ENCODE results near the gene AIFM2.

AIFM2 gene

GRCh38 chr10:70144372-70145110 lies 11.9 kb upstream of the AIFM2 start:
- ChIA-PET POLR2A (interaction anchor here (0.5 kb wide), 1 partner anchor 8 kb away, joined by 3 read pairs; no protein-coding TSS in a partner anchor), CTCF (interaction anchor here (1.3 to 6.7 kb wide), 15 partner anchors 8 to 357 kb away, joined by 3 to 60 read pairs (median 14); no protein-coding TSS in a partner anchor)
- no peak for DNase-seq (ENCODE audit: low read depth, low spot score)
- H3K4me3 ChIP-seq (ENCODE audit: low read depth, low read length): no peak overlapping the region
- TF ChIP-seq CTCF (IDR thresholded peaks at IDR 0.05; ENCODE audit: insufficient read depth, low read length, missing control alignments): no peak

- ChIA-PET POLR2A (interaction anchor here (0.5 kb wide), 1 partner anchor 1074 kb away, joined by 3 read pairs; no protein-coding TSS in a partner anchor), CTCF (interaction anchor here (2.7 to 5.9 kb wide), 2 partner anchors 12 to 26 kb away, joined by 7 to 25 read pairs; no protein-coding TSS in a partner anchor)
- TF ChIP-seq CTCF (IDR thresholded peaks at IDR 0.05; ENCODE audit: insufficient read depth, low read length, missing control alignments): no peak
- no peak for DNase-seq (ENCODE audit: low read depth, low spot score)
- H3K4me3 ChIP-seq (ENCODE audit: low read depth, low read length): no peak overlapping the region
Observed at GRCh38 chr10:70142555-70142954, 9.9 kb upstream of the AIFM2 start.

- ChIA-PET POLR2A (no interaction called here), CTCF (interaction anchor here (5.9 kb wide), 1 partner anchor 24 kb away, joined by 25 read pairs; no protein-coding TSS in a partner anchor)
- TF ChIP-seq CTCF (IDR thresholded peaks at IDR 0.05; ENCODE audit: insufficient read depth, low read length, missing control alignments): no peak
- H3K4me3 ChIP-seq (ENCODE audit: low read depth, low read length): no peak overlapping the region
- no peak for DNase-seq (ENCODE audit: low read depth, low spot score)
Observed at GRCh38 chr10:70140297-70140696, 7.7 kb upstream of the AIFM2 start.

GRCh38 chr10:70139997-70140250 lies 7.3 kb upstream of the AIFM2 start:
- POLR2A ChIA-PET: no interaction called here
- CTCF ChIA-PET: interaction anchor here (1.0 to 5.9 kb wide), 2 partner anchors 9 to 24 kb away, joined by 3 to 25 read pairs; no protein-coding TSS in a partner anchor
- TF ChIP-seq CTCF (IDR thresholded peaks at IDR 0.05; ENCODE audit: insufficient read depth, low read length, missing control alignments): no peak
- no peak overlapping the region for H3K4me3 ChIP-seq (ENCODE audit: low read depth, low read length)
- DNase-seq (ENCODE audit: low read depth, low spot score): no peak

- ChIA-PET POLR2A (no interaction called here), CTCF (interaction anchor here (1.0 to 5.9 kb wide), 3 partner anchors 9 to 23 kb away, joined by 3 to 25 read pairs (median 10); no protein-coding TSS in a partner anchor)
- no peak overlapping the region for H3K4me3 ChIP-seq (ENCODE audit: low read depth, low read length)
- no peak for DNase-seq (ENCODE audit: low read depth, low spot score)
- TF ChIP-seq CTCF (IDR thresholded peaks at IDR 0.05; ENCODE audit: insufficient read depth, low read length, missing control alignments): no peak
Observed at GRCh38 chr10:70139151-70139996, 6.7 kb upstream of the AIFM2 start.

Data from AG04449 (cell line).